SH-SY5Y (cell line): ENCODE results near the gene PID1.

Source experiments
- GATA2 ChIP-seq: IDR thresholded peaks from 2 replicates; pipeline ENCODE4 v1.6.1; 2011; ENCODE audit warnings: mild to moderate bottlenecking, low read depth, low read length
- GATA3 ChIP-seq: IDR thresholded peaks from 2 replicates; pipeline ENCODE4 v1.6.1; 2011; ENCODE audit warnings: low read depth, mild to moderate bottlenecking, low read length, moderate library complexity

The PID1 gene

GRCh38 chr2:229137639-229138038, 133.4 kb downstream of the PID1 start:
- no peak for TF ChIP-seq GATA3
- no peak for TF ChIP-seq GATA2

- no peak for TF ChIP-seq GATA3
- TF ChIP-seq GATA2 = no peak
Observed at GRCh38 chr2:229137066-229137465, 134.0 kb downstream of the PID1 start.

- no peak for TF ChIP-seq GATA2
- TF ChIP-seq GATA3 = no peak
Observed at GRCh38 chr2:229133155-229133772, 137.8 kb downstream of the PID1 start.

DNA sequence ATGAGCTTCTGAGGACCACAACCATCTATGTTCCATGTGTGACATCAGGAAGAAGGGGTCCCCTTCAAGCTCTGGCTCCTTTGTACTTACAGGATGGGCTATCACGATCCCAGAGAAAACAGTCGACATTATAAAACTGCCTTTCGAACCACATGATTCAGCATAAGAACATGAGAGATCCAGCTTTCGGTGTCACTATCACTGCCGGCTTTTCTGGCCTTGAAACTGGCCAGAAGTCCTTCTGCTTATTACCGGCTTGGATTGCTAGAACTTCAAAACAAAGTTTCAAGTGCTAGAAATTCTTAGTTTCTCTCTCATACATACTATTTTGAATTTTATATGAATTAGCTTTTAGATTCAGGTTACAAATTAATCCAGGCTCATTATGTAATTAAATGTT, 138.9 kb downstream of the PID1 start:
- TF ChIP-seq GATA3 (no peak), GATA2 (no peak)

GRCh38 chr2:229130522-229130921, 140.6 kb downstream of the PID1 start:
- TF ChIP-seq GATA3 (no peak), GATA2 (no peak)

GRCh38 chr2:229129738-229130371, 141.2 kb downstream of the PID1 start:
- TF ChIP-seq GATA3 (peak; percentile 27; the same call in 1 of the 2 replicates), GATA2 (peak; percentile 54)

- no peak for TF ChIP-seq GATA2
Observed at GRCh38 chr2:229127471-229127870, 143.6 kb downstream of the PID1 start.

DNA sequence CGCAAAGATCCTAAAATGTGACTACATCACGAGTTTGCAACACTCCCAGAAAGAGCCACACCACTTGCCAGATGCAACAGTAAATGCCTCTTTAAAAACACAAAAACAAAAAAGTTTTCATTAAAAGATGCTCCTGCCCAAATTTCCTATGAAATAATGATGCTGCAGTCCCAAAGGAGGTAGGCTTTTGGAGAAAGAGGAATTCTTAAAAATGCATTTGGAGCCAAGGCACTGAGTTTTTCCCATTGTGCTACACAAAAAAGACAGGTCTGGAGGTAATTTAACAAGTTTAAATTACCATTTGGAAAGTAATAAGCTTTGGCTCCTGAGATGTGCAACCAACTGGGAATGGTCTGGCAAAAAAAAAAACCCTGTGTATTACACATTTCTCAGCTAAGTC, 145.0 kb downstream of the PID1 start:
- TF ChIP-seq GATA3 (no peak), GATA2 (no peak)

DNA sequence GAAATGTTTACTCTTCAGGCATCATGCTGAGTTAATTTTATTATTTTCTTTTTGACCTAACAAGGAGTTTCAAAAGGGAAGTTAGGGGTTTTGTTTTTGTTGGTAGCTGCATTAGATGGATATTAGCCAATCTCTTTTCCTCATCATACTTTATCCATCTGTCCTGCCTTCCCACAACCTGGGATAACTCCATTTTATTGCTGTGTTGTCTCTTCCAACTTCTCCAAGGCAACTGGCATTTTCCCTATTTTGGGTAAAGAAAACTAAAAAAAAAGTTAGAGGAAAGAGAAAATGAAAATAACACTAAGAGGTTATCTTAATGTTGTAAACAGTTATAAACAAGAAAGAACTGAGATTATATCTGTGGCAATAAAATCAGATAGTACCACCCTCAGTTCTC, 147.0 kb downstream of the PID1 start:
- no peak for TF ChIP-seq GATA2
- TF ChIP-seq GATA3 = no peak

- TF ChIP-seq GATA2 (no peak), GATA3 (no peak)
Observed at GRCh38 chr2:229118927-229119326, 152.2 kb downstream of the PID1 start.

GRCh38 chr2:229118336-229118735, 152.8 kb downstream of the PID1 start:
- no peak for TF ChIP-seq GATA3
- no peak for TF ChIP-seq GATA2

DNA sequence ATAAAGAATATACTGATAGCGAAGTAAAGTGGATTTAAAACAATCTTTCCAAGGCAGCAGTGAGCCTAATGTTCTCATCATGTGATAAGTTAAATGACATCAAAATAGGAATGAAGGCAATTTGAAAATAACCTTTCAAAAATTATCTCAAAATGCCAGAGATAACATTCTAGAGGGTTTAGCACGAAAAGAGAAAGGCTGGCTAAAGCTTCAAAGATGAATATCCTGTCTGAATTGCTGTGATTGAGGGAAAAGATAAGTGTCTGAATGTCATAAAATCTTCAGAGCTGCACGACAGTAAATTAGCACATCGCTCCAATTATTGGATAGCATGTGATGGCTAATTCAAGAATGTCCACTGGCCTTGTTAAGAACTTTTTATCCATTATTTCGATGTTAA, 159.3 kb downstream of the PID1 start:
- TF ChIP-seq GATA2 (peak; percentile 69), GATA3 (peak; percentile 70)

DNA sequence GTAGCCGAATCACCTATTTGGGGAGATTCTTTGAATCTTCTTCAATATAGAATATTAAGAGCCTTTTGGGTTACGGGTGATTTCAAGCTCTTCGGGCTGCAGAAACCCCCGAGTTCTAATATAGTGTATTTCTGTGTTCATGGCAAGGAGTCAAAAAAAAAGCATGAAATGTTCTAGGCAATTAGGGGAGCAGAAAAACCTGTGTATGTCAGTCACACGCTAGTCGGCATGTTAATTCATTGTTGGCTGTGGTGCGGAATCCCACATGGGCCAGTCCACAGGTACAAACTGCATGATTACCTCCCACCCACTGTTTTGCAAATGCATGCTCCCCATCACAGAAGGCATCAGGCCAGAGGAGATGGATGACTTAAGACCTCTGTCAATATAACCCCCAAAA, 161.9 kb downstream of the PID1 start:
- no peak for TF ChIP-seq GATA2
- no peak for TF ChIP-seq GATA3

DNA sequence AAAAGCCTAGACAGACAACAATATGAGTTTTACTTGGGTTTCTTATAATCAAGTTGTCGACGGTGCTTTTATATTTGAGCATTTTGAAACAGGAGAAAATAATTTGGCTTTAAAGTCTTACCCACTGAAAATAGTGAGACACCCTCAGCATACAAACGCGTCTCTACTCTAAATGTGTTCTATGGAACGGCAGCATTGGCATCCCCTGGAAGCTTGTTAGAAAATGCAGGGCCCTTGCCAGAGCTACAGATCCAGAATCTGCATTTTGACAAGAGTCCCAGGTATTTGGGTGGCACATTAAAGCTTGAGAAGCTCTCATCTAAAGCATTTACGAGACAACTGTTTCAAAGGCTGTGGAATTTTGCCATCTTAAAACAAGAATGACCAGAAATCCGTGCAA, 163.5 kb downstream of the PID1 start:
- TF ChIP-seq GATA2 (no peak), GATA3 (no peak)

DNA sequence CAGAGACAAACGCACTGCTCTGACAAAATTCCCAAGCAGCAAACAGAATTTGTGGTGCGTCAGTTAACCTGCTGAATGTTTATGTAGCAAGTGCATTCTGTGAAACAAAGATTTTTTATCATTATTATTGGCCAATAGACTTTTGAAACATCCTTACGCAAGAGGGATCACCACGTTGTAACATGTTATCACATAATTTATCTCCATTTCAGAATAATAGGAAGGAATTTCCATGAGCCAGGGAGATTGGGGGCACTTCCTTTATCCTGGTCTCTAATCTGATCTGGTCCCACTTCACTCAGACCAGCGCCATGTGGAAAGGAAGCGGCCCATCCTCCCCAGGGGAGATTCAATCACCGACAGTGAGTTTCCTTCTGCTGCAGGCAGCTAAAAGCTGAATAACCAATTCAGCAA, 166.1 kb downstream of the PID1 start:
- TF ChIP-seq GATA3 (peak; percentile 73), GATA2 (peak; percentile 90)

- no peak for TF ChIP-seq GATA3
Observed at GRCh38 chr2:229104025-229104424, 167.1 kb downstream of the PID1 start.

DNA sequence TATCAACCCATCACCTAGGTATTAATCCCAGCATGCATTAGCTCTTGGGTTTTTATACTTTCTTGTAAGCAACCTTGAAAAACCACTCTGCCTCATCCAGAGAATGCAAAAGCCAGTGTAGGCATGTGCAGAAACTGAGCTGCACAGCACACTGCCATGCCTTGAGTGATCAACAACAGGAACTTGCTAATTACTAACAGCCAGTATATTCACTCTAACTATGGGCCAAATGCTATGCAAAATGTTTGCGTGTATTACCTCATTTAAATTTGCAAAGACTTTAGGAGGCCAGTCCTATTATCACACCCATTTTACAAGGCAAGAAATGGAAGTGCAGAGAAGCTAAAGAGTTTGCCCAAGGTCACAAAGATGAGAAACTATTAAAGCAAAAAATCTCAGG, 169.8 kb downstream of the PID1 start:
- TF ChIP-seq GATA3 (no peak), GATA2 (no peak)
